ENCODE results near the gene LAYN. TPM values are rescaled to one million over a fixed set of nuclear protein-coding genes. Genes with fewer than 3 reads are reported as not detected.

The LAYN gene
- total RNA-seq, 4 donors from 2014 or later, result 1.6 to 13.0 (median 8.9) TPM

DNA sequence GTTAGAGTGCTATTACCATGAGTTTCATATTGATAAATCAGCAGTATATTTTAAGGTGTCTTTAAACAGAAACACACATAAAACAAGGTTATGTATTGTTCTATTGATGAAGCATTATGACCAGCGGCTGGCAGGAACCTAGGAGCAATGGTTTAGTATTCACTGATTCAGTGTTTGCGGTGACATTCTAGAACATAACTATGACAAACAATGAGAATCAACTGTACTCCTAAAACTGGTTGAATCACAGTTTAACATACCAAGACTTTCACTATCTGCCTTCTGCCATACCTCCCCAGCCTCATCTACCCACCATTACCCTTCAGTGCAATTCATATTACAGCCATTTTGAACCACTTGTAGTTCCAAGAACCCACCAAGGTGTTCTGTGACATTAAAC, 17.2 kb upstream of the LAYN start:
- no peak for DNase-seq
- Histone ChIP-seq H3K4me1 (peaks cover 0 to 4% (median 0%) of the 10 kb centered on the region in 3 donors), H3K27ac (no peak overlapping the region), H3K4me3 (no peak overlapping the region), H3K27me3 (no peaks in the 10 kb centered on the region), H3K9me3 (no peaks in the 10 kb centered on the region), H3K36me3 (no peaks in the 10 kb centered on the region)
- WGBS, 2 donors, result 80 to 95% methylated on average over 2 of the region's 2 CpGs
- intact Hi-C loops (cut with DNase I), result no loop called here
- no peak for TF ChIP-seq CTCF (IDR thresholded peaks at IDR 0.05)
- no peak for TF ChIP-seq POLR2A (IDR thresholded peaks at IDR 0.05)

- Histone ChIP-seq H3K27me3 (no peaks in the 10 kb centered on the region), H3K4me1 (peaks cover 0 to 4% (median 0%) of the 10 kb centered on the region in 3 donors), H3K36me3 (no peaks in the 10 kb centered on the region), H3K27ac (no peak overlapping the region), H3K9me3 (no peaks in the 10 kb centered on the region), H3K4me3 (no peak overlapping the region)
- no peak for DNase-seq
- TF ChIP-seq CTCF (IDR thresholded peaks at IDR 0.05), result no peak
- TF ChIP-seq POLR2A (IDR thresholded peaks at IDR 0.05), result no peak
- 33 to 45% methylated on average over 1 of the region's 1 CpG for WGBS, 2 donors
- intact Hi-C loops (cut with DNase I), result no loop called here
Observed at GRCh38 chr11:111524056-111524455, 16.5 kb upstream of the LAYN start.

GRCh38 chr11:111525456-111525855, 15.1 kb upstream of the LAYN start:
- DNase-seq, result no peak
- TF ChIP-seq CTCF (IDR thresholded peaks at IDR 0.05) (no peak), POLR2A (IDR thresholded peaks at IDR 0.05) (no peak)
- Histone ChIP-seq H3K27ac (no peak overlapping the region), H3K9me3 (no peaks in the 10 kb centered on the region), H3K4me3 (no peak overlapping the region), H3K27me3 (no peaks in the 10 kb centered on the region), H3K36me3 (no peaks in the 10 kb centered on the region), H3K4me1 (peaks cover 0 to 4% (median 0%) of the 10 kb centered on the region in 3 donors)
- WGBS, 2 donors, result 60 to 67% methylated on average over 1 of the region's 1 CpG
- intact Hi-C loops (cut with DNase I), result no loop called here

DNA sequence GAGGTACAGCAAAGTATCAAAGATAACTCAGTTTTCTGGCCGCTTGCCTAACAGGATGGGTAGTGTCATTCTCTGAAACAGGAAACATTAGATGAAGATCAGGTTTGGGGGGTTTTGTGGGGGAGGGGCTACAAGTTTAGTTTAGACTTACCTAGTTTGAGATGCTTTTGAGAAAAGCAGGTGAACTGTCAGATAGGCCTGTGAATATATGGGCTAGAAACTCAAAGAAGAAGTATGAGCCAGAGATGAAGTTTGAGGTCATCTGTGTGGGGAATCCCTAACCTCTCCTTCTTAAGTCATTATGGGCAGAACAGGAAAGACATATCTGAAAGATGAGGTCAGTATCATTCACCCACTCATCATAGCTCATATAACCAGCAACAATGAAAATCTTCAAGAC, 14.0 kb upstream of the LAYN start:
- no peaks in the 10 kb centered on the region for H3K9me3 ChIP-seq
- no peaks in the 10 kb centered on the region for H3K27me3 ChIP-seq
- no peaks in the 10 kb centered on the region for H3K36me3 ChIP-seq
- DNase-seq, result no peak
- intact Hi-C loops (cut with DNase I), result no loop called here
- no peak overlapping the region for H3K4me3 ChIP-seq
- WGBS, 2 donors, result 71 to 85% methylated on average over 1 of the region's 1 CpG
- TF ChIP-seq CTCF (IDR thresholded peaks at IDR 0.05) (no peak), POLR2A (IDR thresholded peaks at IDR 0.05) (no peak)
- no peak overlapping the region for H3K27ac ChIP-seq
- peaks cover 0 to 10% (median 4%) of the 10 kb centered on the region in 3 donors for H3K4me1 ChIP-seq

DNA sequence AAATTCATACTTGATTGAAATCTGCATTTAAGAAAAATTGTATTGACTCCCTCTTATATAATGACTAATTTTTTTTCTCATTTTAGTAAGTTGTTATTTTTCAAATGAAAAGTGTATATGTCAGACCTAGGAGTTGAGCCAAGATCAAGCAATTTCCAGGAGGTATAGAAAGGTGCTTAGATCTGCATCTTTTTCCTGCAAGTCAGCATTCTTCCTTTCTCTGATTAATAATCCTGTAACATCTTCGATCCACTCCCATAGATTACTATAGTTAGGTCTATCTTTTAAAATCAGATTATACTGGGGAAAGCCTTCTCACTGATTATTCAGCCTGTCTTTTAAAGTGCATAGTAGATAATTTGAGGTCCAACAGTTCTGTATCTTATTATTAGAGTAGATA, 13.2 kb upstream of the LAYN start:
- Histone ChIP-seq H3K27ac (no peak overlapping the region), H3K4me1 (peaks cover 0 to 18% (median 4%) of the 10 kb centered on the region in 3 donors), H3K27me3 (no peaks in the 10 kb centered on the region), H3K36me3 (no peaks in the 10 kb centered on the region), H3K9me3 (no peaks in the 10 kb centered on the region), H3K4me3 (no peak overlapping the region)
- intact Hi-C loops (cut with DNase I), result no loop called here
- 32 to 50% methylated on average over 1 of the region's 1 CpG for WGBS, 2 donors
- no peak for DNase-seq
- no peak for TF ChIP-seq CTCF (IDR thresholded peaks at IDR 0.05)
- no peak for TF ChIP-seq POLR2A (IDR thresholded peaks at IDR 0.05)
